ENCODE measurements around the gene TSPOAP1.

TSPOAP1 gene

GRCh38 chr17:58352596-58353388 is 24.2 kb upstream of the TSPOAP1 start:
- no peak for TF ChIP-seq CTCF (conservative IDR thresholded peaks at IDR 0.05; ENCODE audit: low read length)
- H3K4me3 ChIP-seq (ENCODE audit: low read length): peak overlapping the region; percentile 99
- DNase-seq (ENCODE audit: low read depth): peak; percentile 56

GRCh38 chr17:58351831-58352595 is 23.4 kb upstream of the TSPOAP1 start, which contains the start of gene SUPT4H1:
SUPT4H1 (minus strand) TSS chr17:58352201; CDS start chr17:58352135, 66 bp downstream.
- peak; percentile 1; the same call in 1 of the 2 replicates for TF ChIP-seq CTCF (conservative IDR thresholded peaks at IDR 0.05; ENCODE audit: low read length)
- H3K4me3 ChIP-seq (ENCODE audit: low read length): peak within 1 kb of the TSS; percentile 99
- DNase-seq (ENCODE audit: low read depth): peak; percentile 92

- TF ChIP-seq CTCF (conservative IDR thresholded peaks at IDR 0.05; ENCODE audit: low read length): no peak
Observed at GRCh38 chr17:58351182-58351581, 22.6 kb upstream of the TSPOAP1 start.

GRCh38 chr17:58348038-58348437 is 19.4 kb upstream of the TSPOAP1 start:
- DNase-seq (ENCODE audit: low read depth): no peak
- no peak overlapping the region for H3K4me3 ChIP-seq (ENCODE audit: low read length)
- no peak for TF ChIP-seq CTCF (conservative IDR thresholded peaks at IDR 0.05; ENCODE audit: low read length)

More at GRCh38 chr17:58351182-58351581, 22.6 kb upstream of the TSPOAP1 start:
- no peak for DNase-seq (ENCODE audit: low read depth)
- H3K4me3 ChIP-seq (ENCODE audit: low read length): peak overlapping the region; percentile 99

- no peak for TF ChIP-seq CTCF (conservative IDR thresholded peaks at IDR 0.05; ENCODE audit: low read length)
- no peak overlapping the region for H3K4me3 ChIP-seq (ENCODE audit: low read length)
- no peak for DNase-seq (ENCODE audit: low read depth)
Observed at GRCh38 chr17:58345500-58345899, 16.9 kb upstream of the TSPOAP1 start.

GRCh38 chr17:58344791-58345157 is 16.2 kb upstream of the TSPOAP1 start:
- H3K4me3 ChIP-seq (ENCODE audit: low read length): no peak overlapping the region
- TF ChIP-seq CTCF (conservative IDR thresholded peaks at IDR 0.05; ENCODE audit: low read length): no peak
- no peak for DNase-seq (ENCODE audit: low read depth)

All from AG10803 (cell line).